Cardiac muscle cell (in vitro differentiated cells and primary cell): ENCODE measurements around the gene AKR1E2. TPM values are rescaled to one million over a fixed set of nuclear protein-coding genes. Genes with fewer than 3 reads are reported as not detected.

ENCODE experiments used
- DNase-seq, 2 donors: peaks; one replicate each; pipeline versions ENCODE4 v3.0.0 to v3.0.0-alpha.2; 2010 to 2017; ENCODE audit warnings: low read depth in 1 of 2, low spot score in 1 of 2
- H3K27ac ChIP-seq: fragments of 200-600 bp; sonication (generic); 2 replicates; pipeline ENCODE4 v1.5.1; 2016
- H3K27me3 ChIP-seq: fragments of 200-600 bp; sonication (generic); 2 replicates; pipeline ENCODE4 v1.6.0; 2016; ENCODE audit warnings: control low read depth
- H3K36me3 ChIP-seq: fragments of 200-600 bp; sonication (generic); 2 replicates; pipeline ENCODE4 v1.5.1; 2016; ENCODE audit warnings: control low read depth
- H3K4me1 ChIP-seq: fragments of 200-600 bp; sonication (generic); 2 replicates; pipeline ENCODE4 v1.8.1; 2017; ENCODE audit warnings: low read depth, mild to moderate bottlenecking, mixed run types
- H3K4me3 ChIP-seq: fragments of 200-600 bp; sonication (generic); 2 replicates; pipeline ENCODE4 v1.5.1; 2016; ENCODE audit warnings: mild to moderate bottlenecking
- H3K9me3 ChIP-seq: fragments of 200-600 bp; sonication (generic); 2 replicates; pipeline ENCODE4 v1.5.1; 2017; ENCODE audit warnings: low read depth, mild to moderate bottlenecking, control low read depth
- CTCF ChIP-seq: IDR thresholded peaks from 2 replicates; pipeline ENCODE4 v1.5.1; 2012; ENCODE audit warnings: low read depth, mild to moderate bottlenecking, low read length
- polyA plus RNA-seq: library from polyadenylated mRNA; unstranded; fragments of >200 nt; fragmentation: Nextera tagmentation; extraction: Ambion mirVana; gene quantifications from 2 replicates; pipeline ENCODE4 v1.2.1, GENCODE V29; 2016
- total RNA-seq: library from RNA; depleted of rRNA; stranded (reverse); fragments of >200 nt; gene quantifications from 2 replicates; pipeline ENCODE4 v1.2.3, GENCODE V29; 2016

The AKR1E2 gene
- total and polyA plus RNA-seq, 2 experiments from 2014 or later: 0.68 to 6.6 TPM

- Histone ChIP-seq H3K36me3 (no peaks in the 10 kb centered on the region), H3K4me3 (no peak overlapping the region), H3K27ac (no peak overlapping the region), H3K9me3 (no peaks in the 10 kb centered on the region), H3K27me3 (no peaks in the 10 kb centered on the region), H3K4me1 (no peaks in the 10 kb centered on the region)
- TF ChIP-seq CTCF: no peak
- DNase-seq: no peak
Measured at GRCh38 chr10:4882704-4883078, 56.7 kb downstream of the AKR1E2 start.

GRCh38 chr10:4883079-4883739 is 57.2 kb downstream of the AKR1E2 start:
- Histone ChIP-seq H3K27me3 (no peaks in the 10 kb centered on the region), H3K4me1 (no peaks in the 10 kb centered on the region), H3K36me3 (no peaks in the 10 kb centered on the region), H3K27ac (no peak overlapping the region), H3K9me3 (no peaks in the 10 kb centered on the region), H3K4me3 (no peak overlapping the region)
- DNase-seq: peak in 1 of 2 donors; percentile 76
- TF ChIP-seq CTCF: no peak

GRCh38 chr10:4885162-4885561 is 59.2 kb downstream of the AKR1E2 start:
- Histone ChIP-seq H3K4me1 (no peaks in the 10 kb centered on the region), H3K27ac (no peak overlapping the region), H3K36me3 (no peaks in the 10 kb centered on the region), H3K27me3 (no peaks in the 10 kb centered on the region), H3K9me3 (no peaks in the 10 kb centered on the region), H3K4me3 (no peak overlapping the region)
- no peak for TF ChIP-seq CTCF
- DNase-seq: no peak

GRCh38 chr10:4887501-4887900 is 61.5 kb downstream of the AKR1E2 start:
- DNase-seq: no peak
- Histone ChIP-seq H3K9me3 (no peaks in the 10 kb centered on the region), H3K27ac (no peak overlapping the region), H3K4me3 (no peak overlapping the region), H3K4me1 (no peaks in the 10 kb centered on the region), H3K27me3 (no peaks in the 10 kb centered on the region), H3K36me3 (no peaks in the 10 kb centered on the region)
- no peak for TF ChIP-seq CTCF

GRCh38 chr10:4888236-4888635 is 62.2 kb downstream of the AKR1E2 start:
- no peaks in the 10 kb centered on the region for H3K9me3 ChIP-seq
- no peak for DNase-seq
- no peak overlapping the region for H3K4me3 ChIP-seq
- no peak for TF ChIP-seq CTCF
- H3K4me1 ChIP-seq: peaks cover 1% of the 10 kb centered on the region
- H3K36me3 ChIP-seq: no peaks in the 10 kb centered on the region
- H3K27ac ChIP-seq: no peak overlapping the region
- no peaks in the 10 kb centered on the region for H3K27me3 ChIP-seq
